Gastrocnemius medialis (tissue), 4 donors: ENCODE measurements around the gene GPR155. TPM values are rescaled to one million over a fixed set of nuclear protein-coding genes. Genes with fewer than 3 reads are reported as not detected.

Source experiments
- ATAC-seq, 2 donors: fragments of 150-250 bp; one replicate each; pipeline ENCODE4 v1.9.1; 2016
- DNase-seq, 2 donors: peaks; one replicate each; pipeline ENCODE4 v3.0.0-alpha.2; 2019
- H3K27ac ChIP-seq, 4 donors: fragments of 200-600 bp; sonication (generic); 1 replicate in 1 of 4; 2 replicates in 3 of 4; pipeline ENCODE4 v1.5.1; 2016 to 2018; ENCODE audit warnings: mild to moderate bottlenecking in 2 of 4, moderate library complexity in 1 of 4
- H3K27me3 ChIP-seq, 3 donors: fragments of 200-600 bp; sonication (generic) in 2 of 3; 1 replicate in 1 of 3; 2 replicates in 2 of 3; pipeline versions ENCODE4 v1.5.1 to v1.6.0; 2016 to 2019; ENCODE audit warnings: mild to moderate bottlenecking in 1 of 3, moderate library complexity in 1 of 3
- H3K36me3 ChIP-seq, 2 donors: fragments of 200-600 bp; sonication (generic) in 1 of 2; one replicate each; pipeline ENCODE4 v1.5.1; 2017 to 2018
- H3K4me1 ChIP-seq, 2 donors: fragments of 200-600 bp; sonication (generic) in 1 of 2; one replicate each; pipeline ENCODE4 v1.5.1; 2016 to 2017; ENCODE audit warnings: mild to moderate bottlenecking in 2 of 2
- H3K4me3 ChIP-seq, 4 donors: fragments of 200-600 bp; sonication (generic) in 3 of 4; 1 replicate in 1 of 4; 2 replicates in 3 of 4; pipeline ENCODE4 v1.5.1; 2016 to 2019; ENCODE audit warnings: mild to moderate bottlenecking in 2 of 4
- H3K9me3 ChIP-seq, 3 donors: fragments of 200-600 bp; sonication (generic) in 2 of 3; 1 replicate in 1 of 3; 2 replicates in 2 of 3; pipeline ENCODE4 v1.5.1; 2016 to 2019
- CTCF ChIP-seq, 5 experiments: fragments of 450-650 bp in 3 of 5; fragments of 200-600 bp in 2 of 5; sonication (generic) in 2 of 5; IDR thresholded peaks in 4 of 5; conservative IDR thresholded peaks in 1 of 5; 1 replicate in 4 of 5; 2 replicates in 1 of 5; pipeline ENCODE4 v1.5.1; 2016 to 2019; ENCODE audit warnings: antibody characterized with exemption in 5 of 5, mild to moderate bottlenecking in 3 of 5, moderate library complexity in 3 of 5
- POLR2A ChIP-seq, 2 donors: fragments of 450-650 bp; IDR thresholded peaks; one replicate each; pipeline ENCODE4 v1.6.1; 2017; ENCODE audit warnings: antibody characterized with exemption in 2 of 2, mild to moderate bottlenecking in 2 of 2, moderate library complexity in 2 of 2
- in situ Hi-C, 4 donors: fragments of 200-750 bp; cut with MboI; loops; one replicate each; pipeline versions ENCODE4 v1.15.0 to v1.8.0; 2017; ENCODE audit warnings: low sequenced_read_pairs in 4 of 4
- intact Hi-C: fragments of 100-400 bp; cut with DNase I; formaldehyde crosslinking; loops from one replicate; pipeline ENCODE4 v1.15.1; 2023; ENCODE audit warnings: low total_unique reads
- total RNA-seq, 4 donors: library from RNA; depleted of rRNA; stranded (reverse); fragments of >200 nt; gene quantifications; one replicate each; pipeline versions ENCODE4 v1.1.0 to v1.2.3, GENCODE V29; 2016

GPR155 gene
- total RNA-seq, 4 donors from 2014 or later, result 4.0 to 12.7 (median 7.3) TPM

- intact Hi-C loops (no loop called here), in situ Hi-C loops (no loop called here)
- TF ChIP-seq POLR2A (IDR thresholded peaks at IDR 0.05) (no peak), CTCF (IDR thresholded peaks at IDR 0.05 in 4 of 5, conservative IDR thresholded peaks at IDR 0.05 in 1 of 5) (no peak)
- DNase-seq (no peak), ATAC-seq (no peak)
- Histone ChIP-seq H3K27me3 (no peaks in the 10 kb centered on the region), H3K27ac (no peak overlapping the region), H3K9me3 (no peaks in the 10 kb centered on the region), H3K4me3 (no peak overlapping the region), H3K4me1 (no peaks in the 10 kb centered on the region), H3K36me3 (peaks cover 0 to 30% of the 10 kb centered on the region in 2 donors)
These were observed 40.3 kb downstream of the GPR155 start for GRCh38 chr2:174446531-174446930.

GRCh38 chr2:174445248-174445647 is 41.6 kb downstream of the GPR155 start:
- ATAC-seq, result no peak
- peaks cover 0 to 29% of the 10 kb centered on the region in 2 donors for H3K36me3 ChIP-seq
- intact Hi-C loops, result no loop called here

GRCh38 chr2:174444761-174445160 is 42.1 kb downstream of the GPR155 start:
- peaks cover 0 to 26% of the 10 kb centered on the region in 2 donors for H3K36me3 ChIP-seq
- in situ Hi-C loops, result no loop called here
- H3K27ac ChIP-seq, result no peak overlapping the region
- no peaks in the 10 kb centered on the region for H3K9me3 ChIP-seq
- no peak overlapping the region for H3K4me3 ChIP-seq
- DNase-seq (no peak), ATAC-seq (no peak)
- intact Hi-C loops, result no loop called here
- TF ChIP-seq POLR2A (IDR thresholded peaks at IDR 0.05) (no peak), CTCF (IDR thresholded peaks at IDR 0.05 in 4 of 5, conservative IDR thresholded peaks at IDR 0.05 in 1 of 5) (no peak)
- no peaks in the 10 kb centered on the region for H3K4me1 ChIP-seq
- no peaks in the 10 kb centered on the region for H3K27me3 ChIP-seq

More at GRCh38 chr2:174445248-174445647, 41.6 kb downstream of the GPR155 start:
- DNase-seq, result no peak
- no peaks in the 10 kb centered on the region for H3K27me3 ChIP-seq
- no peak overlapping the region for H3K27ac ChIP-seq
- H3K4me3 ChIP-seq, result no peak overlapping the region
- H3K4me1 ChIP-seq, result no peaks in the 10 kb centered on the region
- TF ChIP-seq CTCF (IDR thresholded peaks at IDR 0.05 in 4 of 5, conservative IDR thresholded peaks at IDR 0.05 in 1 of 5), result no peak
- TF ChIP-seq POLR2A (IDR thresholded peaks at IDR 0.05), result no peak
- in situ Hi-C loops, result no loop called here
- H3K9me3 ChIP-seq, result no peaks in the 10 kb centered on the region

GRCh38 chr2:174442546-174443510 is 44.0 kb downstream of the GPR155 start:
- in situ Hi-C loops (no loop called here), intact Hi-C loops (no loop called here)
- no peaks in the 10 kb centered on the region for H3K27me3 ChIP-seq
- peaks cover 6 to 7% of the 10 kb centered on the region in 2 donors for H3K4me1 ChIP-seq
- H3K27ac ChIP-seq, result no peak overlapping the region
- H3K9me3 ChIP-seq, result no peaks in the 10 kb centered on the region
- H3K36me3 ChIP-seq, result peaks cover 0 to 19% of the 10 kb centered on the region in 2 donors
- H3K4me3 ChIP-seq, result no peak overlapping the region
- TF ChIP-seq POLR2A (IDR thresholded peaks at IDR 0.05) (no peak), CTCF (IDR thresholded peaks at IDR 0.05 in 4 of 5, conservative IDR thresholded peaks at IDR 0.05 in 1 of 5) (no peak)
- DNase-seq, result no peak
- ATAC-seq, result no peak
